Sigmoid colon (tissue), 7 donors: ENCODE measurements around the gene CDC42BPB. TPM values are rescaled to one million over a fixed set of nuclear protein-coding genes. Genes with fewer than 3 reads are reported as not detected.

ENCODE experiments used
- DNase-seq: peaks from one replicate; pipeline ENCODE4 v3.0.0-alpha.2; 2019
- H3K27ac ChIP-seq, 4 donors: fragments of 200-600 bp; sonication (generic); one replicate each; pipeline ENCODE4 v1.5.1; 2016 to 2019; ENCODE audit warnings: mild to moderate bottlenecking in 1 of 4
- H3K27me3 ChIP-seq, 3 donors: fragments of 200-600 bp; sonication (generic); one replicate each; pipeline ENCODE4 v1.5.1; 2019; ENCODE audit warnings: mild to moderate bottlenecking in 1 of 3
- H3K36me3 ChIP-seq, 4 donors: fragments of 200-600 bp; sonication (generic); one replicate each; pipeline ENCODE4 v1.5.1; 2016 to 2019
- H3K4me1 ChIP-seq, 4 donors: fragments of 200-600 bp; sonication (generic); one replicate each; pipeline ENCODE4 v1.5.1; 2017 to 2019
- H3K4me3 ChIP-seq, 4 donors: fragments of 200-600 bp; sonication (generic); one replicate each; pipeline ENCODE4 v1.5.1; 2017 to 2019; ENCODE audit warnings: mild to moderate bottlenecking in 2 of 4, moderate library complexity in 1 of 4
- H3K9me3 ChIP-seq, 4 donors: fragments of 200-600 bp in 3 of 4; sonication (generic) in 3 of 4; one replicate each; pipeline versions ENCODE4 v1.5.1 to v1.6.1; 2013 to 2019
- EP300 ChIP-seq, 4 donors: sonication (generic); formaldehyde crosslinking; IDR thresholded peaks; one replicate each; pipeline ENCODE4 v1.6.1; 2017; ENCODE audit warnings: antibody characterized with exemption in 4 of 4
- POLR2A ChIP-seq, 2 donors: fragments of 450-650 bp; IDR thresholded peaks; one replicate each; pipeline ENCODE4 v1.6.1; 2016; ENCODE audit warnings: antibody characterized with exemption in 2 of 2, mild to moderate bottlenecking in 2 of 2, moderate library complexity in 2 of 2
- POLR2AphosphoS5 ChIP-seq, 4 donors: sonication (generic); formaldehyde crosslinking; IDR thresholded peaks; one replicate each; pipeline ENCODE4 v1.6.1; 2017; ENCODE audit warnings: antibody characterized with exemption in 4 of 4
- WGBS, 2 donors: extraction: QIAGEN DNeasy Blood & Tissue Kit; methylation state at CpG; one replicate each; pipeline ENCODE4 v1.1.7; 2013; 5-methylcytosine and 5-hydroxymethylcytosine counted together
- intact Hi-C: fragments of 100-400 bp; cut with DNase I; formaldehyde crosslinking; loops from one replicate; pipeline ENCODE4 v1.15.1; 2023
- polyA plus RNA-seq, 3 donors: library from polyadenylated mRNA; stranded (reverse); fragments of 200-250 nt; gene quantifications; one replicate each; pipeline ENCODE4 v1.2.3, GENCODE V29; 2013
- total RNA-seq, 4 donors: library from RNA; depleted of rRNA; stranded (reverse); fragments of >200 nt; gene quantifications; one replicate each; pipeline ENCODE4 v1.1.0, GENCODE V29; 2016
- TF ChIP-seq, protein P1 (sequence below), 4 experiments: fragments of 450-650 bp in 3 of 4; fragments of 200-600 bp in 1 of 4; IDR thresholded peaks; one replicate each; pipeline ENCODE4 v1.5.1; 2016 to 2019; ENCODE audit warnings: antibody characterized with exemption in 4 of 4, mild to moderate bottlenecking in 3 of 4, moderate library complexity in 2 of 4
- donor health status: healthy with polysubstance abuse.
- donor health status: Bipolar disorder and iron deficiency.
- donor health status: healthy.

The CDC42BPB gene
- total and polyA plus RNA-seq, 7 donors, result 18.0 to 82.3 (median 58.5) TPM

DNA sequence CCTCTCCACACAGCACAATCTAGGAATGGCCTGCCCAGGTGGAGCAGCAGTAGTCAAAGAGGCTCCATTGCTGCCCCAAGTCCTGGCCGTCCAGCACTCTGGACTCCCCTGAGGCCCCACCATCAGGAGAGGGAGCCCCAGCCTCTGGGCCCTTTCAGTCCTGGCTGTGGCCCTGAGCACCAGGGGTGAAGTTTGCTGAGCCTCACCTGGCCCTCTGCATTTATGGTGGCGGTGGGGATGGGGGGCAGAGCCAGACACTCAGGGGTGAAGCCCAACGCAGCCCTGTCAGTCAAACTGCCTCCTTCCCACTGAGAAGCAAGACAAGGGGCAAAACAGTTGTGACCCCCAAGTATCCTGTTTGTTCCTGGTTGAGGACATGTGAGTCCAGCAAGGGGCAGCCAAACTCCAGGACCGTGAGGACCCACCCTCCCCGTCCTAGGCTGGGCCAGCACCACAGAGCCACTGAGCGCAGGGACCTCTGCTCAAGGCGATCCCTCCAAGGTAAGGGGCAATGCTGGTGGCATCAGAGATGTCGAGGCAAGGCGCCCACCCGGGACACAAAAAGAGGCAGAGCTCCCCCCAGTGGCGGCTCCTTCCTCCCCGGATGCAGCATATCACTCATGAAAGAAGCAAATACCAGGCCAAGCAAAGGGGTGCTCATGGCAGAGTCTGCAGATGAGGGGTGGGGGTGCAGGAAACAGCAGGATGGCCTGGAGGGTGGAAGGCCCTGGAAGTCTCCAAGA is 139.7 kb downstream of the CDC42BPB start:
- 46 to 47% methylated on average over 12 of the region's 12 CpGs for WGBS, 2 donors
- peaks cover 0 to 2% (median under 1%) of the 10 kb centered on the region in 4 donors for H3K4me1 ChIP-seq
- intact Hi-C loops, result loop anchor here (2.0 to 5.0 kb wide), 2 partner anchors 140 to 223 kb away; partner anchors contain the start of gene TRAF3
- no peaks in the 10 kb centered on the region for H3K9me3 ChIP-seq
- H3K27me3 ChIP-seq, result peaks cover under 1 to 6% (median 2%) of the 10 kb centered on the region in 3 donors
- TF ChIP-seq POLR2A (IDR thresholded peaks at IDR 0.05), result no peak
- TF ChIP-seq, protein P1, sequence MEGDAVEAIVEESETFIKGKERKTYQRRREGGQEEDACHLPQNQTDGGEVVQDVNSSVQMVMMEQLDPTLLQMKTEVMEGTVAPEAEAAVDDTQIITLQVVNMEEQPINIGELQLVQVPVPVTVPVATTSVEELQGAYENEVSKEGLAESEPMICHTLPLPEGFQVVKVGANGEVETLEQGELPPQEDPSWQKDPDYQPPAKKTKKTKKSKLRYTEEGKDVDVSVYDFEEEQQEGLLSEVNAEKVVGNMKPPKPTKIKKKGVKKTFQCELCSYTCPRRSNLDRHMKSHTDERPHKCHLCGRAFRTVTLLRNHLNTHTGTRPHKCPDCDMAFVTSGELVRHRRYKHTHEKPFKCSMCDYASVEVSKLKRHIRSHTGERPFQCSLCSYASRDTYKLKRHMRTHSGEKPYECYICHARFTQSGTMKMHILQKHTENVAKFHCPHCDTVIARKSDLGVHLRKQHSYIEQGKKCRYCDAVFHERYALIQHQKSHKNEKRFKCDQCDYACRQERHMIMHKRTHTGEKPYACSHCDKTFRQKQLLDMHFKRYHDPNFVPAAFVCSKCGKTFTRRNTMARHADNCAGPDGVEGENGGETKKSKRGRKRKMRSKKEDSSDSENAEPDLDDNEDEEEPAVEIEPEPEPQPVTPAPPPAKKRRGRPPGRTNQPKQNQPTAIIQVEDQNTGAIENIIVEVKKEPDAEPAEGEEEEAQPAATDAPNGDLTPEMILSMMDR (IDR thresholded peaks at IDR 0.05), result peak; percentile 27 to 57 (median 34)
- no peaks in the 10 kb centered on the region for H3K36me3 ChIP-seq
- H3K27ac ChIP-seq, result no peak overlapping the region
- H3K4me3 ChIP-seq, result no peak overlapping the region
- no peak for DNase-seq

DNA sequence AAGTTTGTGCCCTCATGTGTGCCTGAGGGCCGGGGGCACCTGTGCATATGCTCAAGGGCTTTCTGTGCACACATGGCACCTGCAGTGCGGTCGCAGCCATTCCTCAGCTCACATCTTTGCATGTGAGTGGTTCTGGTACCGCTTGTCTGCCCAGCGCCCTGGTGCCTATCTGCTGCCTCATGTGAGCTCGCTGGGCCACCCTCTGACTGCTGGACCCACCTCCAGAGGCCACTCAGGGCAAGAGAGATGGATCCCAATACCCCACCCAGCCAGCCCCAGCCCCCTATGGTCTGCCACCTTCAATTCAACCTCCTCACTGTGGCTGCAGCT is 140.3 kb downstream of the CDC42BPB start:
- Histone ChIP-seq H3K27ac (no peak overlapping the region), H3K36me3 (no peaks in the 10 kb centered on the region), H3K4me3 (no peak overlapping the region), H3K9me3 (no peaks in the 10 kb centered on the region), H3K27me3 (peaks cover 0 to under 1% (median 0%) of the 10 kb centered on the region in 3 donors), H3K4me1 (no peaks in the 10 kb centered on the region)
- no peak for TF ChIP-seq POLR2AphosphoS5 (IDR thresholded peaks at IDR 0.05)
- TF ChIP-seq POLR2A (IDR thresholded peaks at IDR 0.05), result no peak
- no peak for TF ChIP-seq EP300 (IDR thresholded peaks at IDR 0.05)
- TF ChIP-seq, protein P1 (IDR thresholded peaks at IDR 0.05), result no peak
- 83 to 94% methylated on average over 6 of the region's 6 CpGs for WGBS, 2 donors
- no peak for DNase-seq
- intact Hi-C loops, result loop anchor here (2.0 to 5.0 kb wide), 2 partner anchors 140 to 222 kb away; partner anchors contain the start of gene TRAF3

DNA sequence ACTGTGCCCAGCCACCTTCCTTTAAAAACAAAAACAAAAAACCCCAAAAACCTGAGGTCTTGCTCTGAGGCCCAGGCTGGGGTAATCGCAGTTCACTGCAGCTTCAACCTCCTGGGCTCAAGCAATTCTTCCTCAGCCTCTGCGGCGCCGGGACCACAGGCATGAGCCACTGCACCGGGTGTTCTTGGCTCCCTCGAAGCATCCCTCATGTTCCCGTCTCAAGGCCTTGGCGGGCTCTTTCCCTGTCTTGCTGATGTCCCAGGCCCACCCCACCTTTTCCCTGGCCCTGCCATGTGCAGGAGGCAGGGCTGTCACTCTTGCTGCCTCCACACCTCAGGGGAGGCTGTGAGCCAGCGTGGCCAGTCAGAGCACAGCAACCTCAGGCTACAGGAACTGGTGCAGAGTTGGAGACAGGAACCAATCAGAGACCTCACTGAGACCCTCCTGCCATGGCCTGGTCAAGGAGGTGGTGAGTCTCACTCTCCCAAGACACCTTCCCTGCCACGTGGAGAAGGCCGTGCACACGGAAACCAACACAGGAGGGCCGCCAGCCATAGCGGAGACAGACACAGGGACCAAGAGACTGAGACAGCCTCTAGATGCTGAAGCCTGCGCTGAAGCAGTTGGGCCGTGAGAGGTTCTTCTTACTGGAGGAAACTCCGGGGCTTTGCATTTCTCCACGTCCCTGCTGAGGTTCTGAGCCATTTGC is 140.8 kb downstream of the CDC42BPB start:
- Histone ChIP-seq H3K27me3 (no peaks in the 10 kb centered on the region), H3K4me1 (no peaks in the 10 kb centered on the region), H3K9me3 (no peaks in the 10 kb centered on the region), H3K27ac (no peak overlapping the region), H3K4me3 (no peak overlapping the region), H3K36me3 (no peaks in the 10 kb centered on the region)
- TF ChIP-seq POLR2A (IDR thresholded peaks at IDR 0.05) (no peak), POLR2AphosphoS5 (IDR thresholded peaks at IDR 0.05) (no peak), EP300 (IDR thresholded peaks at IDR 0.05) (no peak)
- TF ChIP-seq, protein P1 (IDR thresholded peaks at IDR 0.05), result no peak
- intact Hi-C loops, result loop anchor here (2.0 to 5.0 kb wide), 2 partner anchors 139 to 222 kb away; partner anchors contain the start of gene TRAF3
- no peak for DNase-seq
- 78 to 89% methylated on average over 18 of the region's 18 CpGs for WGBS, 2 donors

DNA sequence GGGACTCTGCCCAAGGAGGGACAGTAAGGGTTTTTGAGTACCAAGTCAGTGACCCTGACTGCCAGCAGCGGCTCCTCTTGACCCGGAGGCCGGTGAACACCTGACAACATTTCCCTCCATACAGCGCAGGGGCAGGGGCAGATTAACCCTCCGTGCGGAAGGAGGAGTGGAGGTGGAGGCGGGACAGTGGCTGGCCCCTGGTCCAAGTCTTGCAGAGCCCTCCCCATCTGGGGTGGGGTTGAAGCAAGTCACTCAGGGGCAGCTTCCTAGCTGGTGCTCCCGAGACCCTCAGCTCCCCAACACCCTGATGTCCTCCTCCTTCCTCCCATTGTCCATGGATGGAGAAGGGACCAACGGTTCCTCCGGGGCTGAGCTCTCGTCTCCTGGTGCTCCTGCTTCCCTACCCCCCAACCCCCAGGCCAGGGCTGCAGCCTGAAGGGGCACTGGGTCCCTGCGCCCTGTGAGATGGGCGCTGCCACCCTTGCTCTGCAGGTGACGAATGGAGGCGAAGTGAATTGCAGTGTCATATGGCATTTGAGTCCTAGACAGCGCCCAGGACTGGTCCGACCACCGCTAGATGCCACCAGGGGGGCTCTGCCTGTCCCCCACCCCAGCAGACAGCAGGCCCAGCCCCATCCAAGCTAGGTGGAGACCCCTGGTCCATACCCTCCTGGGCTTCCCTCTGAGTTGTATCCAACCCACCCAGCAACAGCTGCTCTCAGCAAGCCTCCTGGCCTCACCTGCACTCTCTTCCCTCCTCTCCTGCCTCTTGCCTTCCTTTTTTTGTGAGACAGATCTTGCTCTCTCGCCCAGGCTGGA is 141.8 kb downstream of the CDC42BPB start:
- Histone ChIP-seq H3K36me3 (no peaks in the 10 kb centered on the region), H3K27me3 (no peaks in the 10 kb centered on the region), H3K4me3 (no peak overlapping the region), H3K27ac (no peak overlapping the region), H3K4me1 (no peaks in the 10 kb centered on the region), H3K9me3 (no peaks in the 10 kb centered on the region)
- WGBS, 2 donors, result 86 to 90% methylated on average over 19 of the region's 19 CpGs
- TF ChIP-seq, protein P1 (IDR thresholded peaks at IDR 0.05), result no peak
- no peak for TF ChIP-seq POLR2AphosphoS5 (IDR thresholded peaks at IDR 0.05)
- TF ChIP-seq EP300 (IDR thresholded peaks at IDR 0.05), result no peak
- no peak for TF ChIP-seq POLR2A (IDR thresholded peaks at IDR 0.05)
- peak; percentile 60 for DNase-seq
- intact Hi-C loops, result loop anchor here (2.0 to 5.0 kb wide), 2 partner anchors 138 to 221 kb away; partner anchors contain the start of gene TRAF3
